Calu3 (cell line): ENCODE data around the gene ZNF335. TPM values are rescaled to one million over a fixed set of nuclear protein-coding genes. Genes with fewer than 3 reads are reported as not detected.

Experiments used
- BruUV-seq: library from RNA; stranded (reverse); fragments of 400-500 nt; replicated peaks from 2 replicates; lab custom pipeline; 2021; lab: Mats Ljungman, UMichigan
- CTCF ChIA-PET: fragments of 300-600 bp; sonication (Branson Sonifier 250); formaldehyde crosslinking; loops from one replicate; lab custom pipeline; 2022; ENCODE audit warnings: antibody characterized with exemption; lab: Charles Lee
- DNase-seq: peaks from one replicate; pipeline ENCODE4 v3.0.0; 2022
- H3K27ac Mint-ChIP-seq: one replicate; pipeline ENCODE4 v1.8.0; 2022; ENCODE audit warnings: mixed read lengths; ENCODE audit not compliant: unreplicated experiment
- H3K27me3 Mint-ChIP-seq: one replicate; pipeline ENCODE4 v1.8.0; 2022; ENCODE audit warnings: mixed read lengths; ENCODE audit not compliant: unreplicated experiment
- H3K36me3 Mint-ChIP-seq: one replicate; pipeline ENCODE4 v1.8.0; 2022; ENCODE audit warnings: mild to moderate bottlenecking, moderate library complexity, mixed read lengths; ENCODE audit not compliant: insufficient read depth, unreplicated experiment
- H3K4me1 Mint-ChIP-seq: one replicate; pipeline ENCODE4 v1.8.0; 2022; ENCODE audit warnings: mild to moderate bottlenecking, low read depth, mixed read lengths; ENCODE audit not compliant: unreplicated experiment
- H3K4me3 Mint-ChIP-seq: one replicate; pipeline ENCODE4 v1.8.0; 2022; ENCODE audit warnings: mild to moderate bottlenecking, low read depth, moderate library complexity, mixed read lengths; ENCODE audit not compliant: unreplicated experiment
- H3K9me3 Mint-ChIP-seq: one replicate; pipeline ENCODE4 v1.8.0; 2022; ENCODE audit warnings: low read depth, mixed read lengths; ENCODE audit not compliant: unreplicated experiment
- intact Hi-C: fragments of 100-400 bp; cut with micrococcal nuclease; formaldehyde crosslinking; loops from one replicate; pipeline ENCODE4 v1.10.0; 2022; ENCODE audit not compliant: unreplicated experiment
- total RNA-seq: library from RNA; stranded (reverse); gene quantifications from 2 replicates; pipeline ENCODE4 v1.2.3, GENCODE V29; 2022
- TF ChIP-seq, protein P1 (sequence below): fragments of 200-600 bp; IDR thresholded peaks from one replicate; pipeline ENCODE4 v1.8.0; 2022; ENCODE audit warnings: antibody characterized with exemption; ENCODE audit not compliant: unreplicated experiment

Gene ZNF335
- total RNA-seq, 1 experiment from 2014 or later = 31.9 TPM

DNA sequence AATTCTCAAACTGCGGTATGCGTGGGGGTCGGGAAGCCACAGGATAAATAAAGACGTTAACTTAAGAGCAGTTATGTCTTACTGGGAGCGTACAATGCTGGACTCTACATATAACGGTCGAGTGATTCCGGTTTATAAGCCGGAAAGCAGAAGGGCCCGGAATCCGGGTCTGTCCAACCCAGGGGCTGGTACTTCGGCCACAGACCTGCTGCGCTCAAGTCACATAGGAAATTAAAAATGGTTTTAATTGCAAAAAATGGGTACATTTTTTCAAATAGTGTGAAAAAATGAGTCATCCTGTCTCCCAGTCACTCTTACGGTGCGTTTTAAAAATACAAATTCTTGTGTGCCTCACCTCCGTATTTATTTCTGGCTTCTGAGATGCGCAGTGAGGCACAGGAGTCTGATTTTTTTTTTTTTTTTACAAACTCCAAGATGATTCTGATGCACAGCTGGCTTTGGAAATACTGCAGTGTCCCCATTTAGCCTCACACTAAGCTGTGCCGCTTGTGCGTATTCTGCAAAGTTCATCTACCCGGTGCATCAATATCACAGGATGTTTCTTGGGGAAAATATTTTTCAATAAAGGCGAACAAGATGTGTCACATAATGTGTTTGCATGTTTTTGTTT lies 36.5 kb downstream of the ZNF335 start:
- TF ChIP-seq, protein P1, sequence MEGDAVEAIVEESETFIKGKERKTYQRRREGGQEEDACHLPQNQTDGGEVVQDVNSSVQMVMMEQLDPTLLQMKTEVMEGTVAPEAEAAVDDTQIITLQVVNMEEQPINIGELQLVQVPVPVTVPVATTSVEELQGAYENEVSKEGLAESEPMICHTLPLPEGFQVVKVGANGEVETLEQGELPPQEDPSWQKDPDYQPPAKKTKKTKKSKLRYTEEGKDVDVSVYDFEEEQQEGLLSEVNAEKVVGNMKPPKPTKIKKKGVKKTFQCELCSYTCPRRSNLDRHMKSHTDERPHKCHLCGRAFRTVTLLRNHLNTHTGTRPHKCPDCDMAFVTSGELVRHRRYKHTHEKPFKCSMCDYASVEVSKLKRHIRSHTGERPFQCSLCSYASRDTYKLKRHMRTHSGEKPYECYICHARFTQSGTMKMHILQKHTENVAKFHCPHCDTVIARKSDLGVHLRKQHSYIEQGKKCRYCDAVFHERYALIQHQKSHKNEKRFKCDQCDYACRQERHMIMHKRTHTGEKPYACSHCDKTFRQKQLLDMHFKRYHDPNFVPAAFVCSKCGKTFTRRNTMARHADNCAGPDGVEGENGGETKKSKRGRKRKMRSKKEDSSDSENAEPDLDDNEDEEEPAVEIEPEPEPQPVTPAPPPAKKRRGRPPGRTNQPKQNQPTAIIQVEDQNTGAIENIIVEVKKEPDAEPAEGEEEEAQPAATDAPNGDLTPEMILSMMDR = no peak
- DNase-seq = no peak
- intact Hi-C loops = no loop called here
- no peaks in the 10 kb centered on the region for H3K27me3 Mint-ChIP-seq
- H3K36me3 Mint-ChIP-seq = peaks cover 70% of the 10 kb centered on the region
- H3K4me1 Mint-ChIP-seq = peaks cover 6% of the 10 kb centered on the region
- CTCF ChIA-PET = interaction anchor here (0.7 to 2.3 kb wide), 8 partner anchors 11 to 95 kb away, joined by 3 to 7 read pairs (median 4); no protein-coding TSS in a partner anchor
- peak overlapping the region; percentile 99 for H3K27ac Mint-ChIP-seq
- peak overlapping the region; percentile 100 for H3K4me3 Mint-ChIP-seq
- H3K9me3 Mint-ChIP-seq = no peaks in the 10 kb centered on the region
- BruUV-seq = TSS peak; percentile 80

DNA sequence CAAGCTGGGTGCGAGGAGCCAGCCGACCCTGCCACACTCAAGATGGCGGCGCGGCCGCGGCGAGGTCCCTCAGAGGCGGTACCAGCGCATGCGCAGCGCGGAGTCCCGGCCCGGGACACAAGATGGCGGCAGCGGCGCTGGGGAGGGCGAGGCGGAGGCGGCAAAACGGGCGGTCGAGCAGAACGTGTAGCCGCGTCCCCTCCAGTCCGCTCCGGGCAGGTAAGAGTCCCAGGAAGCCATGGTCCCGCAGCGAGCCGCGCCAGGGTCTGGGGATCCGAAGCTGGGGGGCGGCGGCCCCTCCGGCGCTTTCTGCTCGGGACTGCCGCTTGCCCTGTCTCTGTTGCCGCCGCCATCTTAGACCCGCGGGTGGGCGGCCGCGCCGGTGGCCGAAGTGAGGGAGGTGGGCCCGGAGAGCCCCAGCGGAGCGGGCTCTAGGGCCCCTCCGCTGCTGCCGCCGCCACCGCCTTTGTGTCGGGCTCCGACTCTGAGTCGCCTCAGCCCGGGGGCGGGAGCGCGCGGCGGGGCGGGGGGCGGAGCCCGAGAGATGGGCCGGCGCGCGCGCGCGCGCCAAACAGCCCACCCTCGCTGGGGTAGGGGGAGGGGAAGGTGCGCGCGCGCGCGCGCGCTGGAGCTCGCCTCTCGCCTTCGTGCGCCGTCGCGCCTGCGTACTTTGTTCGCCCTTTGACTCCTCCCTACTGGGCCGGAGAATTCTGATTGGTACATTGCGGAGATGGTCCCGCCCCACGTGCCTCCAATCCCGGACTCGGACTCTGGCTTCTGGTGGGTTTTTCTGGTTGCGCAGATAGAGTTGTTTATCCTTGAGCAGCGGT lies 37.2 kb downstream of the ZNF335 start, which contains the start of gene PCIF1:
PCIF1 (plus strand) TSS at position 98 of the 830 bp plus-strand sequence. CDS start 4,317 bp downstream, outside the sequence.
- peaks cover 6% of the 10 kb centered on the region for H3K4me1 Mint-ChIP-seq
- peak; percentile 99 for DNase-seq
- H3K27me3 Mint-ChIP-seq = no peaks in the 10 kb centered on the region
- TF ChIP-seq, protein P1 = no peak
- H3K27ac Mint-ChIP-seq = peak within 1 kb of the TSS; percentile 99
- BruUV-seq = no TSS peak
- CTCF ChIA-PET = interaction anchor here (0.7 to 2.3 kb wide), 9 partner anchors 10 to 135 kb away, joined by 3 to 7 read pairs (median 4); no protein-coding TSS in a partner anchor
- peaks cover 65% of the 10 kb centered on the region for H3K36me3 Mint-ChIP-seq
- H3K4me3 Mint-ChIP-seq = peak within 1 kb of the TSS; percentile 100
- intact Hi-C loops = no loop called here
- H3K9me3 Mint-ChIP-seq = no peaks in the 10 kb centered on the region

DNA sequence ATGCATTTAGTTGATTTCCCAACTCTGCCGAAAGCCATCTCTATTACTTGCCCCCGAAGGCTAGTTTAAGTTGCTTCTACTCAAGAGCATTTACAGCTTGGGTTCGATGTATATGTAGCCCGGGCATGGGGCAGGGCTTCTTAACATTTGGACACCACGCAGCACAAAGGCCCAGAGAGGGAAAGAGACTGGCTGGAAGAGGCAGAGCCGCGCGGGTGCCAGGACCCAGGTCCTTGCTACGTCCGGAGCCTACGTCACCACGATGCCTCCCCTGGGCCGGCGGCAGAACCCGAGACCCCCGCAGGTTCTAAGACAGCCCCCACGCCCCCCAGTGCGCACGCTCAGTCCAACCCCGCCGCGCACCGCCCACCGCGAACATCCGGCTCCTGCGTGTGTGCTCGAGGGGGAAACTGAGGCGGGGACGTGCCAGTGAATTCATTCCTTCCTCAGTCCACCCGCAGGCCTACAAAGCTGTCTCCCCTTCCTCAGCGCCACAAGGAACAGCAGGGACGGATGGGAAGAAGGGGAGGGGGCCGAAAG lies 37.9 kb downstream of the ZNF335 start:
- Mint-ChIP-seq H3K36me3 (peaks cover 58% of the 10 kb centered on the region), H3K9me3 (no peaks in the 10 kb centered on the region), H3K27ac (peak overlapping the region; percentile 99), H3K4me3 (peak overlapping the region; percentile 100), H3K4me1 (peaks cover 6% of the 10 kb centered on the region), H3K27me3 (no peaks in the 10 kb centered on the region)
- intact Hi-C loops = no loop called here
- CTCF ChIA-PET = interaction anchor here (0.6 to 2.3 kb wide), 13 partner anchors 10 to 135 kb away, joined by 3 to 7 read pairs (median 4); partner anchors contain the start of gene ZSWIM1
- DNase-seq = peak; percentile 58
- TF ChIP-seq, protein P1 = no peak
- TSS peak; percentile 72 for BruUV-seq
